GM18498 (cell line): ENCODE data around the gene PTPRD.

Experiments
- ATAC-seq: cut with Tn5 transposase; IDR thresholded peaks from one replicate; pipeline ENCODE4 v1.9.1; 2021; ENCODE audit warnings: mild to moderate bottlenecking, moderate library complexity; ENCODE audit not compliant: unreplicated experiment

The PTPRD gene

GRCh38 chr9:8382266-8382665 lies 2230.5 kb downstream of the PTPRD start:
- ATAC-seq = no peak

- no peak for ATAC-seq
Observed at GRCh38 chr9:8381601-8382000, 2231.2 kb downstream of the PTPRD start.

- no peak for ATAC-seq
Observed at GRCh38 chr9:8374471-8374870, 2238.3 kb downstream of the PTPRD start.

GRCh38 chr9:8371686-8372085 lies 2241.1 kb downstream of the PTPRD start:
- ATAC-seq = no peak

GRCh38 chr9:8366161-8366926 lies 2246.5 kb downstream of the PTPRD start:
- ATAC-seq = no peak

GRCh38 chr9:8365466-8366160 lies 2247.2 kb downstream of the PTPRD start:
- ATAC-seq = no peak

- no peak for ATAC-seq
Observed at GRCh38 chr9:8365029-8365428, 2247.8 kb downstream of the PTPRD start.

- no peak for ATAC-seq
Observed at GRCh38 chr9:8364026-8364752, 2248.6 kb downstream of the PTPRD start.

- no peak for ATAC-seq
Observed at GRCh38 chr9:8362250-8362649, 2250.6 kb downstream of the PTPRD start.

GRCh38 chr9:8361364-8361763 lies 2251.4 kb downstream of the PTPRD start:
- no peak for ATAC-seq

- no peak for ATAC-seq
Observed at GRCh38 chr9:8356406-8356805, 2256.4 kb downstream of the PTPRD start.

GRCh38 chr9:8351436-8351835 lies 2261.4 kb downstream of the PTPRD start:
- ATAC-seq = no peak

- no peak for ATAC-seq
Observed at GRCh38 chr9:8349901-8350300, 2262.9 kb downstream of the PTPRD start.

- no peak for ATAC-seq
Observed at GRCh38 chr9:8349376-8349775, 2263.4 kb downstream of the PTPRD start.

GRCh38 chr9:8348756-8349155 lies 2264.0 kb downstream of the PTPRD start:
- no peak for ATAC-seq

- no peak for ATAC-seq
Observed at GRCh38 chr9:8346296-8346695, 2266.5 kb downstream of the PTPRD start.

GRCh38 chr9:8338767-8339510 lies 2273.9 kb downstream of the PTPRD start:
- no peak for ATAC-seq

GRCh38 chr9:8337834-8338766 lies 2274.7 kb downstream of the PTPRD start:
- ATAC-seq = no peak

- no peak for ATAC-seq
Observed at GRCh38 chr9:8332871-8333270, 2279.9 kb downstream of the PTPRD start.

GRCh38 chr9:8332331-8332650 lies 2280.5 kb downstream of the PTPRD start:
- no peak for ATAC-seq
